Stimulated activated CD4-positive, alpha-beta T cell treated with anti-CD3 and anti-CD28 coated beads, Interleukin-12 subunit alpha, Interleukin-12 subunit beta, amount 100 ng/mL, for 4 hours (primary cell): Measurements from ENCODE around the gene TULP1.

Source experiments
- DNase-seq: peaks from one replicate; pipeline ENCODE4 v3.0.0-alpha.2; 2020

TULP1 gene

GRCh38 chr6:35481226-35481625 lies 31.5 kb downstream of the TULP1 start:
- no peak for DNase-seq

DNA sequence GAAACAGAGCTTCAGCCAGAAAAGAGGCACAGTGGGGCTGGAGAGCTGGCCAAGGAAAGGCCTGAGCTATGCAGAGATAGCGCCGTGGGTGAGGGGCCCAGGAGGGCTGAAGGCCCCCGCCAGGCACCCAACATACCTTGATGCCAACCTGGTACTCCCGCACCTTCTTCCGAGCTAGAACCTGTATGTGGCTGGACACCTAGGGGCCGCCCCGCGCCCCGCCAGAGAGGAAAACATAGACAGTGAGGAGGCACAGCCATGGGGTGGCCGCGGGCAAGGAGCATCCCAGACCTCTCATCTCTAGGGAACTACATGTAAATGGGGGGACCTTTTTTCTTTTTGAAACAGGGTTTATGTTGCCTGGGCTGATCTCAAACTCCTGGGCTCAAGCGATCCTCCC lies 32.5 kb downstream of the TULP1 start:
- DNase-seq = no peak

DNA sequence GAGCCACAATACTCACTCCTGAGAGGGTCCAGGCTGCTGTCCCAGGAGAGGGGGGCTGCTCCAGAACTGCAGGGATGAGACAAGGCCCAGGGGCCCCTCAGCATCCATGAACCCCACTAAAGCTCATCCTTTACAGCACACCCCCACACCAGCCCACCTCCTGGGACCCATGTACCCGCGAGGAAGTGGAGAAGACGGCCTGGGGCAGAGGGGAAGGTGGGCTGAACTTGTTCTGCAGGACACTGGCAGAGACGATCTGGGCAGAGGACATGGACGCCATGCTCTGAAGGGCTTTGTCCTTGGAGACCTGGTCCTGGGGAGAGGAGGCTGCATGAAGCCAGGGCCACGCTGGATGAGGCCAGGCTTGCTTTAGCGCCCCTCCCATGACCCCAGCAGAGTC lies 34.4 kb downstream of the TULP1 start:
- no peak for DNase-seq

- DNase-seq = no peak
Measured at GRCh38 chr6:35477551-35478179, 35.0 kb downstream of the TULP1 start.

GRCh38 chr6:35477028-35477427 lies 35.7 kb downstream of the TULP1 start:
- no peak for DNase-seq

- DNase-seq = no peak
Measured at GRCh38 chr6:35476004-35476403, 36.7 kb downstream of the TULP1 start.

- DNase-seq = no peak
Measured at GRCh38 chr6:35475573-35475972, 37.1 kb downstream of the TULP1 start.

- no peak for DNase-seq
Measured at GRCh38 chr6:35474942-35475570, 37.6 kb downstream of the TULP1 start.

GRCh38 chr6:35474131-35474941 lies 38.4 kb downstream of the TULP1 start:
- peak; percentile 26 for DNase-seq

- peak; percentile 17 for DNase-seq
Measured at GRCh38 chr6:35473850-35474130, 38.9 kb downstream of the TULP1 start.

GRCh38 chr6:35473075-35473849 lies 39.4 kb downstream of the TULP1 start:
- DNase-seq = peak; percentile 33

- no peak for DNase-seq
Measured at GRCh38 chr6:35471836-35472345, 40.8 kb downstream of the TULP1 start.

- DNase-seq = no peak
Measured at GRCh38 chr6:35470663-35471120, 42.0 kb downstream of the TULP1 start.

DNA sequence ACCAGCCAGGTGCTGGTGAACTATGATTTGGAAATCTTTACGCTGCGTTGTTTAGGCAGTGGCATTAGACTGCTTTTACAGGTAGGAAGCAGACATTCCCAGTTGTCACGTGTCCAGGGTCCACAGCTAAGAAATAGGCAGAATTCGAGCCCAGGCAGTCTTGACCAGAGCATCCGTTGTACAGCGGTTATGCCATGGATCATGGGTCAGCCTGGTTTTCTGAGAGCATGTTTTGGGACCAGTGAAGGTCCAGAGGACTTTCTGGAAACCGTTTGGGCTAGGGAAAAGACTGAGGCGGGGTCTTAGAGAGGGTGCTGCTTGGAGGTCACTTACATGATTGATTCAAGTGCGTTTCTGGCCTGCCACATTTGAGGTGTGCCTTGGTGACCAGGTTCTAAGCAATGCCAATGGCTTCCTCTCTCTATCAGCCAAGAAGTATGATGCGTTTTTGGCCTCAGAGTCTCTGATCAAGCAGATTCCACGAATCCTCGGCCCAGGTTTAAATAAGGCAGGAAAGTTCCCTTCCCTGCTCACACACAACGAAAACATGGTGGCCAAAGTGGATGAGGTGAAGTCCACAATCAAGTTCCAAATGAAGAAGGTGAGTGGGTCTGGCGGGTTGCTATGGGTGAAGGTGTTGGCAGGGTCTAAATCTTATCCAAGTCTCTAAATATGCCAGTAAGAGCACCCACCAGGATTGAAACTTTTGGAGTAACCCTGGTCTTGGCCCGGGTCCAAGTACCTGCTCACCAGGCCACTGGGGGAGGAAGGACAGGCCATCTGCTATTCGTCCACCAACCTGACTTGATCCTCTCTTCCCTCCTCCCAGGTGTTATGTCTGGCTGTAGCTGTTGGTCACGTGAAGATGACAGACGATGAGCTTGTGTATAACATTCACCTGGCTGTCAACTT lies 42.7 kb downstream of the TULP1 start:
- peak; percentile 22 for DNase-seq

GRCh38 chr6:35468980-35469750 lies 43.5 kb downstream of the TULP1 start:
- DNase-seq = peak; percentile 48

DNA sequence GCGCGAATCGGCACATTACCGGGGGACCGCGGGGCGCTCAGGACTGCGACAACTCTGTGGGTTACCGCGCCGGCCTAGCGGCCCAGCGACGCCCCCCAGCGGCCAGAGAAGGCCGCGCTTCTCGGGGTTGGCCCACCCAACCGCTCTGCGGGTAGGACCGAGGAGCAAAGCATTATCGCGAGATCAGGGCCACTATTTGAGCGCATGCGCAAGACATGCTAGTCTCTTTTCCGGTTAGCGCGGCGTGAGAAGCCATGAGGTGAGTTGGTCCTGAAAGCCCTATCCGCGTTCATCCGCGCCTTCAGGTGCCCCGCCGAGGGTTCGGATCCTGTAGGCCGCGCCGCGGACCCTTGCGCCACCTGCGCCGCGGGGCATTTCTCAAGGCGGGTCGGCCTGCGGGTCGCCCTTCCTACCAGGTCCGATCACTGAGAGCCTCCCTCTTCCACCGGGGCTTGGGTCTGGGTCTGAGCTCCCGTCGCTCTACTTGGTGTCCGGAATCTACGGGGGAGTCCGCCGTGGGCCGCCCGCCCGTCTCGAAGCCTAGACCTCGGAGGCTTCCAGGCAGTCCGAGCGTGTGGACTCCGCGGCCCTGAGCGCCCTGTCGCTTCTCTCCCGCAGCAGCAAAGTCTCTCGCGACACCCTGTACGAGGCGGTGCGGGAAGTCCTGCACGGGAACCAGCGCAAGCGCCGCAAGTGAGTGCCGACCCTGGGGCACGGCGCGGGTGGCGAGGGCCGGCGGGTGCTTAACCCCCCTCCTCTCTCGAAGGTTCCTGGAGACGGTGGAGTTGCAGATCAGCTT lies 44.3 kb downstream of the TULP1 start, which contains the start of gene RPL10A:
TSS of gene RPL10A (plus strand) at position 221 of the 799 bp plus-strand sequence. CDS start at position 255, 34 bp downstream.
- peak; percentile 93 for DNase-seq

GRCh38 chr6:35465646-35466045 lies 47.0 kb downstream of the TULP1 start:
- no peak for DNase-seq

- DNase-seq = no peak
Measured at GRCh38 chr6:35463292-35463691, 49.4 kb downstream of the TULP1 start.

DNA sequence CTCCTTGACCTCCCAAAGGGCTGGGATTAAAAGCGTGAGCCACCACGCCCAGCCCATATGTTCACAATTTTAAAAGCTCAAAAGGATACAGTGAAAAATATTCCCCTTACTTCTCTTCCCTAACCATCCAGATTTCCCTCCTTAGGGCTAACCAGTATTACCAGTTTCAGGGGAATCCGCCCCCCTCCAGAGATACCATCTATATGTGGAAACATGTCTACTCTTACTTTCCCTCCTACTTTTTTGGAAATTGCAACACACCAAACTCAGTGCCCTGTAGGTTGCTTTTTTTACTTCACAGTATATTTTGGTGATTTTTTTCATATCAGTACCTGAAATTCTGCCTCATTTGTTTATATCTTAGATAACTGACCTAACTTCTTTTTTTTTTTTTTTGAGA lies 51.4 kb downstream of the TULP1 start:
- no peak for DNase-seq

GRCh38 chr6:35457907-35458306 lies 54.8 kb downstream of the TULP1 start:
- no peak for DNase-seq
